ENCODE results near the gene KCNAB1. TPM values are rescaled to one million over a fixed set of nuclear protein-coding genes. Genes with fewer than 3 reads are reported as not detected.

Gene KCNAB1
- total RNA-seq, 1 donor from 2014 or later, result 3.9 TPM

- no peak for TF ChIP-seq POLR2A (IDR thresholded peaks at IDR 0.05)
- TF ChIP-seq CTCF (IDR thresholded peaks at IDR 0.05), result no peak
- no peak for TF ChIP-seq POLR2AphosphoS5 (IDR thresholded peaks at IDR 0.05; ENCODE audit: insufficient read depth in 1 of 2, low read depth in 1 of 2)
- H3K4me3 ChIP-seq, result no peak overlapping the region
- no peaks in the 10 kb centered on the region for H3K36me3 ChIP-seq
- H3K9me3 ChIP-seq, result no peaks in the 10 kb centered on the region
- H3K27me3 ChIP-seq, result no peaks in the 10 kb centered on the region
- intact Hi-C loops (cut with DNase I), result no loop called here
- no peak for DNase-seq (ENCODE audit: extremely low spot score in 2 of 2)
- no peak overlapping the region for H3K27ac ChIP-seq
- H3K4me1 ChIP-seq, result no peaks in the 10 kb centered on the region
Measured at GRCh38 chr3:156311930-156312329, 191.6 kb downstream of the KCNAB1 start.

GRCh38 chr3:156316076-156316475 is 195.7 kb downstream of the KCNAB1 start:
- Histone ChIP-seq H3K9me3 (no peaks in the 10 kb centered on the region), H3K4me1 (no peaks in the 10 kb centered on the region), H3K36me3 (no peaks in the 10 kb centered on the region), H3K4me3 (no peak overlapping the region), H3K27ac (no peak overlapping the region), H3K27me3 (no peaks in the 10 kb centered on the region)
- intact Hi-C loops (cut with DNase I), result no loop called here
- TF ChIP-seq POLR2A (IDR thresholded peaks at IDR 0.05), result no peak
- no peak for TF ChIP-seq CTCF (IDR thresholded peaks at IDR 0.05)
- no peak for TF ChIP-seq POLR2AphosphoS5 (IDR thresholded peaks at IDR 0.05; ENCODE audit: insufficient read depth in 1 of 2, low read depth in 1 of 2)
- no peak for DNase-seq (ENCODE audit: extremely low spot score in 2 of 2)

GRCh38 chr3:156317462-156318074 is 197.2 kb downstream of the KCNAB1 start:
- Histone ChIP-seq H3K4me3 (no peak overlapping the region), H3K4me1 (no peaks in the 10 kb centered on the region), H3K36me3 (no peaks in the 10 kb centered on the region), H3K27me3 (no peaks in the 10 kb centered on the region), H3K27ac (no peak overlapping the region), H3K9me3 (no peaks in the 10 kb centered on the region)
- TF ChIP-seq POLR2AphosphoS5 (IDR thresholded peaks at IDR 0.05; ENCODE audit: insufficient read depth in 1 of 2, low read depth in 1 of 2) (no peak), CTCF (IDR thresholded peaks at IDR 0.05) (no peak), POLR2A (IDR thresholded peaks at IDR 0.05) (no peak)
- no peak for DNase-seq (ENCODE audit: extremely low spot score in 2 of 2)
- intact Hi-C loops (cut with DNase I), result no loop called here

- H3K27ac ChIP-seq, result no peak overlapping the region
- no peak for DNase-seq (ENCODE audit: extremely low spot score in 2 of 2)
- H3K4me3 ChIP-seq, result no peak overlapping the region
- H3K36me3 ChIP-seq, result no peaks in the 10 kb centered on the region
- no peaks in the 10 kb centered on the region for H3K9me3 ChIP-seq
- TF ChIP-seq POLR2A (IDR thresholded peaks at IDR 0.05) (no peak), POLR2AphosphoS5 (IDR thresholded peaks at IDR 0.05; ENCODE audit: insufficient read depth in 1 of 2, low read depth in 1 of 2) (no peak), CTCF (IDR thresholded peaks at IDR 0.05) (no peak)
- no peaks in the 10 kb centered on the region for H3K27me3 ChIP-seq
- H3K4me1 ChIP-seq, result no peaks in the 10 kb centered on the region
- intact Hi-C loops (cut with DNase I), result no loop called here
Measured at GRCh38 chr3:156321945-156322344, 201.6 kb downstream of the KCNAB1 start.

- Histone ChIP-seq H3K4me3 (no peak overlapping the region), H3K36me3 (no peaks in the 10 kb centered on the region), H3K27ac (no peak overlapping the region), H3K4me1 (no peaks in the 10 kb centered on the region), H3K9me3 (no peaks in the 10 kb centered on the region), H3K27me3 (no peaks in the 10 kb centered on the region)
- DNase-seq (ENCODE audit: extremely low spot score in 2 of 2), result no peak
- intact Hi-C loops (cut with DNase I), result no loop called here
- TF ChIP-seq CTCF (IDR thresholded peaks at IDR 0.05) (no peak), POLR2A (IDR thresholded peaks at IDR 0.05) (no peak), POLR2AphosphoS5 (IDR thresholded peaks at IDR 0.05; ENCODE audit: insufficient read depth in 1 of 2, low read depth in 1 of 2) (no peak)
Measured at GRCh38 chr3:156323466-156323865, 203.1 kb downstream of the KCNAB1 start.
